Right lung (tissue), 5 donors: ENCODE data around the gene CDC14B. TPM values are rescaled to one million over a fixed set of nuclear protein-coding genes. Genes with fewer than 3 reads are reported as not detected.
"Not testable (repeated sequence)": the region's sequence is repeated elsewhere in the genome, so short reads cannot be mapped to it uniquely, and the experiment has no call there.

Experiments used
- DNase-seq, 2 donors: peaks; one replicate each; pipeline ENCODE4 v3.0.0-alpha.2; 2013
- polyA plus RNA-seq, 5 donors: library from polyadenylated mRNA; unstranded; fragments of 120-200 nt; gene quantifications; one replicate each; pipeline versions ENCODE4 v1.2.1 to v1.2.3, GENCODE V29; 2013; ENCODE audit warnings: inconsistent platforms in 1 of 5, low replicate concordance in 1 of 5; ENCODE audit not compliant: insufficient read length in 5 of 5, insufficient read depth in 1 of 5

The CDC14B gene
- polyA plus RNA-seq, 5 donors: 13.6 to 21.1 (median 17.2) TPM

GRCh38 chr9:96636368-96636767 is 16.7 kb upstream of the CDC14B start:
- DNase-seq: no peak

GRCh38 chr9:96633579-96633978 is 13.9 kb upstream of the CDC14B start:
- not testable (repeated sequence) for DNase-seq

DNA sequence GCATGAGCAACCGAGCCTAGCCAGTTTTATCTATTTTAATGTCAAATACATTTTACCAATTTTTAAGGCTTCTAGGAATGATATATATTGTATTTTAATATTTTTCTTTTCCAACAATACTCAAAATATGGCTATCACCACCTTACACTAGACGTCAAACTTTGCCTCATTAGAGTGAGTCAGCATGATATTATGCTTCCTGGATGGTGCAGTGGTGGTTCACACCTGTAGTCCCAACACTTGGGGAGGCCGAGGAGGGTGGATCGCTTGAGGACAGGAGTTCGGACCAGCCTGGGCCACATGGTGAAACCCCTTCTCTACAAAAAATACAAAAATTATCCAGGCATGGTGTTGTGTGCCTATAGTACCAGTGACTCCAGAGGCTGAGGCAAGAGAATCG is 7.3 kb upstream of the CDC14B start:
- no peak for DNase-seq

GRCh38 chr9:96621618-96622017 is 2.0 kb upstream of the CDC14B start:
- no peak for DNase-seq

- DNase-seq: no peak
Measured at GRCh38 chr9:96620832-96621269, 1.2 kb upstream of the CDC14B start.

DNA sequence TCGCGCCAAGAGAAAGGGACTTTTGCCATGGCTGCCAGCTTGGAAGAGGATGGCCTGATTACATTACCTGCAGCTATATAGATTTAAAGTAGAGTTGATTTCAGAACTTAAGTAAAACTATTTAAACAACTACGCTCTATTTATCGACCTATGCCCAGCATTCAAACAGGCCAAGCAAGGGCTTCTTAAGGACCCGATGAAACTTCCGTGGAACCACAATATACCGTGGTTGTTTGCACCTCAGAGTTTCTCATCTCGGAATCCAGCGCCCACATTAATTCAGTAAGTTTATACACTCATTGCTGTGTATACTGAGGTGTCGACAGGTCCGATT is 505 bp upstream of the CDC14B start:
- DNase-seq: no peak

- DNase-seq: no peak
Measured at GRCh38 chr9:96619124-96619465, 548 bp downstream of the CDC14B start.

DNA sequence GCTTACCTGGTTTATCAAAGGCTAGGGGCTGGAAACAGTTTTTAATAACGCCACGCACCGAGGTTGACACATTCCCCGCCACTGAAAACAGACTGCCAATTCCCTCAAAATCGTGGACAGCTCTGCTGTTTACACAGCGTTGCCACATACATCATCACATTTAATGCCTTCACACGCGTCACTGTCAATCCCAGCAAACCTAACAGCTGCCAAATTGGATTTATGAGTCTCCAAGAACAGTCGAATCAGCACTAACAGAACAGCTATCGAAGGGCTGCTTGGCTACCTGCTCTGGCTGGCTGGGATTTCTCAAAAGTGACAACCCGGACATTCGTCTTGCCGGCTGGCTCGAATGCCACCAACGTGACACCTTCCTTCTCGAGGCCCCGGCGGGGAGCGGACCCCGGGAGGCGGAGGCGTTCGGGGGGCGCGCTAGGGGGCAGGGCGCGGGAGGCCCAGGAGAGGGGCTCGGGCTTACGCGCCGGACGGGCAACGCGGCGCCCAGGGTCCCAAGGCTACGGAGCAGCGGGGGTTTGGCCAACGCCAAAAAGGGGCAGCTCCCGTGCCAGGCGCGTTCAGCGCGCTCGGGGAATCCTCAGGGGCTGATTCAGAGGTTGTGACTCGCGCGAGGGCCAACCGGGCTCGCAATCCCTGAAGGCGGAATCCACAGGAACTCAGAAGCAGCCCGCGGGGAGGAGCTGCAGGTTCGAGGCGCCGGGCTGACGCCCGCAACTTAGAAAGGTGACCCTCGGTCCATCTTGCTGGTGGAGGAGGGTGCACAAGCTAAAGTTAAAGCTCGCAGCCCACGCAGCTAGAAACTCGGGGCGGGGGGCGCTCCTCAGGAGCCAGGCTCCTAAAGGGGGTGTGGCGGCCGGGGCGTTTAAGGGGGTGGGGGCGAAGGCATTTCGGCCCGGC is 1.2 kb downstream of the CDC14B start:
- DNase-seq: peak in 1 of 2 donors; percentile 20

DNA sequence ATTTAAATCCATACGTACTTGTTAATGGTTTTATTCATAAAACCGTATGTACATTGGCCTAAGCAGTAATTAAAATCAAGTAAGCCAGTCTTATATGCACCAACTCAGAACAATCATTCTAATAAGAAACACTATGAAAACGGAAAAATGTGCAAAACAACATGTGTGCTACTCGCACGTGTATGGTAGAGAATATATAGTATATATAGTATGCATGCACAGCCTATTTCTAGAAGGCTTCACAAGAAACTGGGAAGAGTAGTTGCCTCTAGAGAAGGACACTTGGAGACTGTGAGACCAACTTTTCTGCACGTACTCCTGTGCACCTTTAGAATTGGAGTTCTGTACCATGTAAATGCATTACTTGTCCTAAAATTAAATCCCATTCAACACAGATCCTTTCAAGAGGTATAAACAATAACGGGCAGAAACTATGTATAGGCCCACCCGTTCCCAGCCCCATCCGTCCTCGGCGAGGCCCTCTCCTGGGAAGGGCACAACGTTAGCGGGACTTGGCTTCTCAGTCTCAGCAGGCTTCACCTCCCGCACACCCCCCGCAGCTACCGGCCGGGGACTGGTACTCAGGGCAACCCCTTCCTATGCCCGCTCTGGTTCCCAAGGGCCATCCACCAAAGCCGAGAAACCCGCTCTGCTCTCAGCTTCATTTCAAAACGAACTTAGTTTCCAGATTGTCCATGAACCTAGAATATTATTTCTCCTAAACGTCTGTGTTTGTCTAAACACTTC is 2.0 kb downstream of the CDC14B start:
- no peak for DNase-seq

DNA sequence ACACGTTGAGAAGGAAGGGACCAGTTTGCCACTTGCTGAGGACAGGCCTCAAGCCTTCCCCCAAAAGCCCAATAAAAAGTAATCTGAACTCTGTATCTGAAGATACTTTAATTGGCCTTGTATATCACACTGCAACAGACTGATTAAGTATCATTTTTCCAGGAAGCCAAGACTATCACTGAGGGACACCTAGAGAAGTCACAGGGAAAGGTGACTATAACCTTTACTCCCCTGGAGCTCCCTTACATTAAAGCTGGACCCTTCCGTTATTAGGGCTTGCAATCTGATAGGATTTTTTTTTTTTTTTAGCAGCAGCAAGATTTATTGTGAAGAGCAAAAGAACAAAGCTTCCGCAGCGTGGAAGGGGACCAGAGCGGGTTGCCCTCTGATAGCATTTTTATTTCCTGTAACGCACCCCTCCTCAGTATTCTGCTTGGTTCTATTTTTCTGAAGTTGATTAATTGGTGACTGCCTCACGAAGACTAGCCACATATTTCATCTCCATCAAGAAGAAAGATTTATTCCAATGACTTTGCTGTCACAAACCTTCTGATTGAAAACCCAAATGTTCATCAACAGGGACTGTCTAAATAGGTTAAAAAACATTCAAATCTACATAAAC is 2.7 kb downstream of the CDC14B start:
- no peak for DNase-seq

- no peak for DNase-seq
Measured at GRCh38 chr9:96615411-96615810, 4.2 kb downstream of the CDC14B start.

DNA sequence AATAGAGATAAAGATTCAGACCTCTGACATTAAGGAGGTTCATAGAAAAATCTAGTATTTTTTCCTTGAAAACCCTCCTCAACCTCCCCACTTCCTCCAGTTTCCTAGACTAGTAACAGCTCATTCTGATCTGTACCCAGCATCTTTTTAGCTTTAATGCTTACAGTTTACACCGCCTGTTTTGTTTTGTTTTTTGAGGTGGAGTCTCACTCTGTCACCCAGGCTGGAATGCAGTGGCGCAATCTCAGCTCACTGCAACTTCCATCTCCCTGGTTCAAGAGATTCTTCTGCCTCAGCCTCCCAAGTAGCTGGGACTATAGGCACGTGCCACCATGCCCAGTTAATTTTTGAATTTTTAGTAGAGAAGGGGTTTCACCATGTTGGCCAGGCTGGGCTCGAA is 5.0 kb downstream of the CDC14B start:
- DNase-seq: not testable (repeated sequence)

DNA sequence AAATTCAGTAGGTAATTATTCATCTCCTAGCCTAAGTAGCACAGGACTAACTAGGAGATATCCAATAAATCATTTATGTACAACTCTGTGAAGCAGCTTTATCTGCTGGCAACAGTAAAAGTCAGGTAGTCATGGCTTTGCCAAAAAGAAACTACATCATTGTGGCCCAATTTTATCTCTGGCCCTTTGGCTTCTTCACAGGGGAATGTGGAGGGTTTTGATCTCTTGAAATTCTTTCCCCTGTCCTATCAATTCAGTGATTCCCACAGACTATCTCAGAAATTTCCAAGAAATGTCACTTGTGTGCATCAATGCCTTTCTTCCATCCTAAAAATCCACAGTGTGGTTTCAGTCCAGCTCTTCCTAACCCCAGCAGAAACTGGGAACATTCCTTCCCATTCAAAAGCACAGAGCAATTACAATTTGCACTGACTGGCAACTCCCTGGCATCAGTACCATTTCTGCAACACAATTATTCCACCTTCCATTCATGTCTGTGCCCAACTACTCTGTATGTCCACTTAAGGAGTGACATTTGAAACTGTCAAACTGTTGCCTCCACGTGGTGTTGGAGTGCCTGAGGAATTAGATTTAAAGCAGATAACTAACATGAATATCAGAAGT is 6.6 kb downstream of the CDC14B start:
- no peak for DNase-seq

DNA sequence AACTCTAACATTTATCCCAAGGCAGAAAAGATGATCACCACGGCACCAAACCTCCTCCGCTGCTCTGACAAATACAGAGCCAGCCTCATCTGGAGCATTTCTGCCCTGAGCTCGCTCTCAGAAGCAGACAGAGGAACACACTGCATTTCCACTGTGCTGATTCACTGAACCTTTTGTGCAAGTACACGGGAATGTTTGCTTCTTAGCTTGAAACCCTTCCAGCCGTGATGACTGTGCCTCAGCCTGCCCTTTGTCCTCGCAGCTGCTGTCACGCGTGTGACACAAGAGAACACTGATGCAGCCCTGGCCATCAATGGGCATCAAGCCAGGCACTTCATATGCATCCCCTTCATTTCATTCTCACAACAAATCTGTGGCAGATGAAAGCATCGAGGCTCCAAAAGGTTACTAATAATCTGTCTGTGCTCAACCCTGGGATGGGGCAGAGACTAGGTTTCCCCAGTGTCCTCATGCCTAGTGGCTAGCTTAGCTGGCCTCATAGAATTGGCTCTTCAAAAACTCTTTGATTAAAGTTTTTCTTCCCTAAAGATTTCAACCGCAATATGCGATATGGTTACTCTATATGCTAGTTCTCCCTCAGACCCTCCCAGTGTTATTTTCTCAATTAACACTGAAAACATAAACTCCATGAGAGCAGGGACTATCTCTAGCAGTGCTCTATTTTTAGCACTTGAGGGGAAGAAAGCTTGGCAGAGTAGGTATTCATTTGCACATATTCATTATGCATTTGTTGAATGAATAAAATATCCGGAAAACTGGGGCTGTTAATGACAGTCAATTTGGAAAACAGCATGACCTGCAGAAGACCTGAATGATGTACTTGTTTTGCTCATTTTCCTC is 7.3 kb downstream of the CDC14B start:
- DNase-seq: no peak

- no peak for DNase-seq
Measured at GRCh38 chr9:96611302-96611701, 8.3 kb downstream of the CDC14B start.

GRCh38 chr9:96609732-96610131 is 9.9 kb downstream of the CDC14B start:
- DNase-seq: no peak

GRCh38 chr9:96607971-96608370 is 11.7 kb downstream of the CDC14B start:
- no peak for DNase-seq

DNA sequence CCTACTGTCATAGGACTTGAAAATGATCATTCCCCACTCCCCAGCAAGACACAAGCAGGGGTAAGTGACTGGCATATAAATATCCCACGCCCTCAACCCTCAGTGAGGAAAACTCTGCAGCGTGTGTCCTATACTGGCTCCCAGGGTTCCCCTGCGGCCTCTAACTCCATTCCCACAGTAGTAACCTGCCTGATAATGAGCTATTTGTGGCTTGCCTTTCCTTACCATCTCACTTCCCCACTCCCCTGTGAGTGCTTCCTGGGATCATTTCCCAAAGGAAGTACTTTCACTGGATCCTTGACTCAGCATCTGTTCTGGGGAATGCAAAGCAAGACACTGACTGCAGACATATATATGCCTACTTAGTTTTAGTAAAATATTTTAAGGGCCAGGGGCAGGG is 14.3 kb downstream of the CDC14B start:
- DNase-seq: no peak

- no peak for DNase-seq
Measured at GRCh38 chr9:96604004-96604319, 15.7 kb downstream of the CDC14B start.

GRCh38 chr9:96603305-96604003 is 16.2 kb downstream of the CDC14B start:
- no peak for DNase-seq

GRCh38 chr9:96599298-96599697 is 20.3 kb downstream of the CDC14B start:
- no peak for DNase-seq
